GM12875 (cell line): ENCODE results near the gene PPP6R2.

Experiments
- H3K4me3 ChIP-seq: one replicate; pipeline ENCODE4 v1.5.1; 2011; ENCODE audit warnings: low read depth, low read length, control low read depth
- TF ChIP-seq, protein P1 (sequence below): IDR thresholded peaks from 2 replicates; pipeline ENCODE4 v1.5.1; 2011; ENCODE audit warnings: low read depth, mild to moderate bottlenecking, control low read depth, inconsistent platforms, low read length, moderate library complexity, borderline replicate concordance; ENCODE audit not compliant: insufficient read depth

PPP6R2 gene

DNA sequence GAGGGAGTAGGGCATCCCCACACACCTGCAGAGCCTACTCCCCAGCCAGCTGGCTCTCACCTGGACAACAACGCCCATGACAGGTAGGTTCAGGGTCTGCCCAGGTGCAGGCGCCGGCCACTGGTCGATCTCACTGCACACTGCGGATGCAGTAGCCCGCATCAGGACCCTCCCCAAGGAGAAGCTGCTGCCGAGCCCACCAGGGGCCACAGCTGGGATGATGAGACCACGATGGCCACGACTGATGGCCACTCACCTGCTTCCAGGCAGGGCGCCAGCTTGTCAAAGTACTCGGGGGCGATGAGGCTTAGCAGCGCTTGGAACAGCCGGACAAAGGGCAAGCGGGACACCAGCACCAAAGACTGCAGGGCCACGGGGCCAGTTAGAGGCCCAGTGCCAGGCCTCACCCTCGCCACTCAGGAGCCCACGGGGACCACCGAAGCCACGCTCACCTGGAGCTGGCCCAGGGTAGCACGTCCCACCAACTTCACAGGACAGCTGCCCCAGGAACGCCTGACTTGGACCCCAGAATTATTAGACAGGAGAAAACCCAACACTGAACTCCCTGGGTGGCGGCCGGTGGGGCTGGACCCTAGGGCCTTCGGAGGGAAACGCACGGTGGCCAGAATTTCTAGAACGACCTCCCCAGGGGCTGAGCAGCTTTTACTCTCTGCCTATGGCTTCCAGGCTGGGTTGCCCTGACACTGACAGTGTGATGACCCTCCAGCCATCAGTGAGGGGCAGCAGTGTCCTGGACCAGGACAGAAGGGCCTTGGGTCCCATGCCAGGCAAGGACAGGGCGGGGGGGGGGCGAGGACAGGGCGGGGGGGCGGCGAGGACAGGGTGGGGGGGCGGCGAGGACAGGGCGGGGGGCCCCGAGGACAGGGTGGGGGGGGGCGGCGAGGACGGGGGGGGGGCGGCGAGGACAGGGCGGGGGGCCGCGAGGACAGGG is 26.7 kb upstream of the PPP6R2 start:
- no peak overlapping the region for H3K4me3 ChIP-seq
- TF ChIP-seq, protein P1, sequence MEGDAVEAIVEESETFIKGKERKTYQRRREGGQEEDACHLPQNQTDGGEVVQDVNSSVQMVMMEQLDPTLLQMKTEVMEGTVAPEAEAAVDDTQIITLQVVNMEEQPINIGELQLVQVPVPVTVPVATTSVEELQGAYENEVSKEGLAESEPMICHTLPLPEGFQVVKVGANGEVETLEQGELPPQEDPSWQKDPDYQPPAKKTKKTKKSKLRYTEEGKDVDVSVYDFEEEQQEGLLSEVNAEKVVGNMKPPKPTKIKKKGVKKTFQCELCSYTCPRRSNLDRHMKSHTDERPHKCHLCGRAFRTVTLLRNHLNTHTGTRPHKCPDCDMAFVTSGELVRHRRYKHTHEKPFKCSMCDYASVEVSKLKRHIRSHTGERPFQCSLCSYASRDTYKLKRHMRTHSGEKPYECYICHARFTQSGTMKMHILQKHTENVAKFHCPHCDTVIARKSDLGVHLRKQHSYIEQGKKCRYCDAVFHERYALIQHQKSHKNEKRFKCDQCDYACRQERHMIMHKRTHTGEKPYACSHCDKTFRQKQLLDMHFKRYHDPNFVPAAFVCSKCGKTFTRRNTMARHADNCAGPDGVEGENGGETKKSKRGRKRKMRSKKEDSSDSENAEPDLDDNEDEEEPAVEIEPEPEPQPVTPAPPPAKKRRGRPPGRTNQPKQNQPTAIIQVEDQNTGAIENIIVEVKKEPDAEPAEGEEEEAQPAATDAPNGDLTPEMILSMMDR: no peak

DNA sequence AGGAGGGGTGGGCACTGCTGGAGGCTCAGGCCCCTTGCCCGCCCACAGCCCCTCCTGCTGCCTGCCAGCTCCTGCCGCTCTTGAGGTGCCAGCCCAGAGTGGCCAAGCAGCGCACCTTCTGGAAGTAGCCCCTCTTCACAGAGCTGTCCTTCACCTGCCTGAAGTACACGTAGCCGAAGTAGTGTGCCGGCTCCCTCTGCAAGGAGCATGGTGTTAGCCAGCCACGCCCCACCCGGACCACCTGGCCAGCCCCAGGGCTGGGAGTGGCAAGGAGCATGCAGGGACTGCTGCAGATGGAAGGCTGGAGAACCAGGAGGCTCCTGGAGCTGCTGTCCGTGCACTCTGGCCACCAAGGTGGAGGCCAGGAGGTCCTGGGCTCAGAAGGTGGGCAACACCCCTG is 25.9 kb upstream of the PPP6R2 start:
- no peak overlapping the region for H3K4me3 ChIP-seq
- TF ChIP-seq, protein P1: no peak

DNA sequence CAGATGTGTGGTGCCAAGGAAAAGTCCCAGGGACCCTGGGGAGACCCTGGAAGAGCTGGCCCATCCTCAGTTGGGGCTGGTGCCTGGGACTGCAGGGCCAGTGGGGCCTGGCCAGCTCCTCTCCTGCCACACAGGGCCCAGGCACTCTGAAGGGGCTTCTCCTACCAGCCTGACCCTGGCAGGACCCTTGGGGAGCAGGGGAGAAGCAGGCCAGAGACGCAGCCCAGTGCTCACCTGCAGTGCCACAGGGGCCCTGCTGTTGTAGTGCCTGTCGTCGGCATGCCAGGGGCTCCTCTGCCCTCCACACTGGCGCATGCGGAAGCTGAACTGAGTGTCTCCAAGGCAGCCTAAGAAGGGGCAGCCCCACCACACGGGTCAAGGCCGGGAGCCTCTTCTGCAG is 25.5 kb upstream of the PPP6R2 start:
- H3K4me3 ChIP-seq: no peak overlapping the region
- TF ChIP-seq, protein P1: no peak

DNA sequence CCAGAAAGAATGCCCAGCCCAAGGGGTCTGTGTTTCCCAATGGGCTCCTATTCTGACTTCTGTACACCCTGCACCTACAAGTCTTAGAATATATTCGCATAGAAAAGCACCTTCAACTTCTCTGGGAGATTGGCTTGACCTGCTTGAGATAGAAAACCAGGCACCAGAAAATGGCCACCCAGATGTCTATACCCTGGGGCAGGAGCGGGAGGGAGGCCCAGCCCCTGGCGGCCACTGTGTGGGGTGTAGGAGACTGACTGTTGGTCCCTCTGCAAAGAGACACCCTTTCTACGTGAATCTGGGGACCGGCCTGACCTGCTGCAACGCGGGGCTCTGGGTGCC is 24.8 kb upstream of the PPP6R2 start:
- no peak overlapping the region for H3K4me3 ChIP-seq
- TF ChIP-seq, protein P1: no peak

DNA sequence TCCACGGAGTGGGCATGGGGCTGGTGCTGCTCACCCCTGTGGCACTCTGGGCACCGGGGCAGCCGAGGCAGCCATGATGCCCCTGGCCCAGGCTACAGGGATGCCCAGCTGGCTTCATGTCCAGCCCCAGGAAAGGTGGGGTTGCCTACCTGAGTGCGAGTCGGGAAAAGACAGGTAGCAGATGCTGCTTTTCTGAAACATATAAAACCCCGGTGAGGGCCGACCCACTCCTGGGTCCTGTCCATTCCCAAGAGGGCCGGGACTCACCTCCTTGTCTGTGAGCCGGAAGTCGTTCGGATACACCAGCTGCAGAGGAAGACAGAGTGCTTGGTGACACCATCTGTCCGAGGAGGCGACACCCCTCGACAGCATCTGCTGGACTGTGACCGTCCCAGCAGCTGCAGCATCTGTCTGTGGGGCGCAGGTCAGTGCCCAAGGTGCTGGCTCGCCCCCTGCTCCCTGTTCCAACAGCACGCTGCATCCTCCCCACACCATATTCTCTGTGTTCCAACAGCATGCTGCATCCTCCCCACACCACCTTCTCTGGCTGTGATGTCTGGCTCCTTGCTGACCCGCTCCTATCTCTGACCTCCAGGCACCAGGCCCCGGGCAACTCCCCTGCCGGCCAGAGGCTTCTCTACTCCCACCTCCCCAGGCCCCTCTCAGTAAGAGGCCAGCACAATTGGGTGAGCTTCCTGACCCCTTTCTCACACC is 24.3 kb upstream of the PPP6R2 start:
- no peak overlapping the region for H3K4me3 ChIP-seq
- TF ChIP-seq, protein P1: no peak

DNA sequence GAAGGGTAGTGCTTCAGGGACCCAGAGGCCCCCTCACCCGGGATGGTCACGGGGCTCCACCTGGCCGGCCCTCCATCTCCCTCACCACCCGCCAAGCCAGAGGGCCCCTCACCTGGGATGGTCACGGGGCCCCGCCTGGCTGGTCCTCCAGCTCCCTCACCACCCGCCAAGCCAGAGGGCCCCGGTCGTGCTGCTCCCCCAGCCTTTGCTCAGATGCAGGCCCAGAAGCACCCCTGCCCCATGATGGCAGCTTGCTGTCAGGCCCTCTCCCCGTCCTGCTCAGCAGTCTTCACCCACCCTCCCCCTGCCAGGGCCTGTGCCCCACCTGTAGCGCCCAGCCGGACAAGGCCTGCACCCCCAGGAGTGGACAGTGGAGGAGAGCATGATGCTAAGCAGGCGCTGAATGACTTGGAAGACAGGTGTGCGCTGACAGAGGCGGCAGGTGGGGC is 23.6 kb upstream of the PPP6R2 start:
- H3K4me3 ChIP-seq: no peak overlapping the region
- TF ChIP-seq, protein P1: no peak
